Fibroblast of mammary gland (primary cell): ENCODE results near the gene TFAP2C.

Experiments used
- DNase-seq: peaks from one replicate; pipeline ENCODE4 v3.0.0-alpha.2; 2010; ENCODE audit warnings: low read depth
- H3K4me3 ChIP-seq: 2 replicates; pipeline ENCODE4 v1.5.1; 2011; ENCODE audit warnings: low read depth, mild to moderate bottlenecking, low read length, moderate library complexity; ENCODE audit not compliant: control insufficient read depth
- CTCF ChIP-seq: conservative IDR thresholded peaks from 2 replicates; pipeline ENCODE4 v1.5.1; 2011; ENCODE audit warnings: low read depth, low read length, inconsistent platforms; ENCODE audit not compliant: control insufficient read depth, insufficient read depth

Gene TFAP2C

GRCh38 chr20:56588996-56589395, 40.1 kb upstream of the TFAP2C start:
- no peak overlapping the region for H3K4me3 ChIP-seq
- no peak for TF ChIP-seq CTCF
- no peak for DNase-seq

- DNase-seq: no peak
- H3K4me3 ChIP-seq: no peak overlapping the region
- TF ChIP-seq CTCF: no peak
Measured at GRCh38 chr20:56589633-56590032, 39.5 kb upstream of the TFAP2C start.

- DNase-seq: no peak
- no peak overlapping the region for H3K4me3 ChIP-seq
- TF ChIP-seq CTCF: no peak
Measured at GRCh38 chr20:56590888-56591287, 38.2 kb upstream of the TFAP2C start.

- no peak for TF ChIP-seq CTCF
- no peak overlapping the region for H3K4me3 ChIP-seq
- DNase-seq: no peak
Measured at GRCh38 chr20:56592211-56592610, 36.9 kb upstream of the TFAP2C start.

GRCh38 chr20:56592817-56593216, 36.3 kb upstream of the TFAP2C start:
- DNase-seq: no peak
- TF ChIP-seq CTCF: no peak
- no peak overlapping the region for H3K4me3 ChIP-seq

- no peak for DNase-seq
- no peak overlapping the region for H3K4me3 ChIP-seq
- TF ChIP-seq CTCF: no peak
Measured at GRCh38 chr20:56595746-56596475, 33.2 kb upstream of the TFAP2C start.

GRCh38 chr20:56601166-56601565, 27.9 kb upstream of the TFAP2C start:
- no peak for TF ChIP-seq CTCF
- DNase-seq: no peak
- H3K4me3 ChIP-seq: no peak overlapping the region
